ENCODE measurements around the gene TMEM44.
"Not testable (repeated sequence)": the region's sequence is repeated elsewhere in the genome, so short reads cannot be mapped to it uniquely, and the experiment has no call there.

TMEM44 gene

GRCh38 chr3:194638991-194639605 lies 5.9 kb upstream of the TMEM44 start:
- DNase-seq: no peak

- DNase-seq: no peak
Measured at GRCh38 chr3:194637541-194638400, 4.6 kb upstream of the TMEM44 start.

GRCh38 chr3:194637066-194637465 lies 3.8 kb upstream of the TMEM44 start:
- DNase-seq: no peak

GRCh38 chr3:194632809-194633348 lies 340 bp downstream of the TMEM44 start:
- DNase-seq: no peak

GRCh38 chr3:194632226-194632808 lies 902 bp downstream of the TMEM44 start:
- no peak for DNase-seq

DNA sequence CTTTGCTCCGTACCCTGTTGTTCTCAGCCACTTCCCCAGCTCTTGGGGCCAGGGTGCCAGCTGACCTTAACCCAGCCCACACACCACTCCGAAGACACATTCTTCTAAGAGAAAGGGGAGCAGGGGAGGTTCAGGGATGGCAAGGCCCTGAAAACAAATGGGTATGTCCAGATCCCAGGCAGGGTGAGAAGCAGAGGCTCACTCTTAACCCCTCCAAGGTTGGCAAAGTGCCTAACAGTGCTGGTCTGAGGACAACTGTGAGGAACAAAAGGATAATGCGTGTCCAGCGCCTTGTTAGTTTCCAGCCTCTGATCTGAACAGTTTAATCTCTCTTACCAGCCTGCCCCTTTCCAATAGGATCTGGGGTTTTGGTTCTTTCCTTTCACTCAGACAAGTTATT lies 1.5 kb downstream of the TMEM44 start:
- no peak for DNase-seq

DNA sequence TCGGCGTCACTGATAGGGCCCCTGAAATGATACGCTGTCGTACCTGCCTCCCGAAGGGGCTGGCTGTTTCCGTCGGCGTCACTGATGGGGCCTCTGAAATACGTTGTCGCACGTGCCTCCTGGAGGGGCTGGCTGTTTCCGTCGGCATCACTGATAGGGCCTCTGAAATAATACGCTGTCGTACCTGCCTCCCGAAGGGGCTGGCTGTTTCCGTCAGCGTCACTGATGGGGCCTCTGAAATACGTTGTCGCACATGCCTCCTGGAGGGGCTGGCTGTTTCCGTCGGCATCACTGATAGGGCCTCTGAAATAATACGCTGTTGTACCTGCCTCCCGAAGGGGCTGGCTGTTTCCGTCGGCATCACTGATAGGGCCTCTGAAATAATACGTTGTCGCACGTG lies 2.5 kb downstream of the TMEM44 start:
- DNase-seq: not testable (repeated sequence)

GRCh38 chr3:194624956-194625355 lies 8.3 kb downstream of the TMEM44 start:
- no peak for DNase-seq

DNA sequence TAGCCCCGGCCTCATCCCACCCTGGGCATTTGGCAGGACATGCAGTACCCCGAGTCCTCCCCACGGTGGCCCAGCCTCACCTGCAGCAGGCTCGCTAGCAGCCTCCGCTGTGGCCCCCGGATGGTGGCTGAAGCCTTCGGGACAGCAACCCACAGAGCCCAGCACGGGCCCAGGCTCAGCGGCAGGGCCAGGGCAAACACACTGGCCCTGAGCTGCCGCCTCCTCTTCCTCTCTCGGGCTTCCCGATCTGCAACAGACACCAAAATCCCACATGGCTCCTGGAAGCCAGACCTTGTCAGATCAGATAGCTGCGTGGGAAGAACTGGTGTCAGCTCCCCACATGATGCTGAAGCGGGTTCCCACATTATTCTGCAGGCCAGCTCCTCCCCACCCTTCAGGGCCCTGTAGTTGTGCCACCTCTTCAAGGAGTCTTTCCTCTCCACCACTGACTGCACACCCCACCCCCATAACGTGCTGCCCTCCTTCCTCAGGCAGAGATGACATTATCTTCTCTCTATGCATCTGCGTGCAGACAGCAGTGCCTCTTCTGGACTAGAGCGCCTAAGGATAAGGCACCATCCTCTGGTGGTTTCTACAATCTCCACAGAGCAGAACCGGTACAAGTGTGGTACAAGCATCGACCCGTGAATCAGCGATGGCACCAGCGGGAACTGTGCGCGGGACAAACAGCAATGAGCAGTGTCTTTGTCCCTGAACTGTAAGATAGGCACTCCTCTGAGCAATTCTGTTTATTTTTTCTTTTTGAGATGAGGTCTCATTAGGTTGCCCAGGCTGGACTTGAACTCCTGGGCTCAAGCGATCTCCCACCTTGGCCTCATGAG lies 9.5 kb downstream of the TMEM44 start:
- no peak for DNase-seq

- no peak for DNase-seq
Measured at GRCh38 chr3:194622621-194623340, 10.4 kb downstream of the TMEM44 start.

DNA sequence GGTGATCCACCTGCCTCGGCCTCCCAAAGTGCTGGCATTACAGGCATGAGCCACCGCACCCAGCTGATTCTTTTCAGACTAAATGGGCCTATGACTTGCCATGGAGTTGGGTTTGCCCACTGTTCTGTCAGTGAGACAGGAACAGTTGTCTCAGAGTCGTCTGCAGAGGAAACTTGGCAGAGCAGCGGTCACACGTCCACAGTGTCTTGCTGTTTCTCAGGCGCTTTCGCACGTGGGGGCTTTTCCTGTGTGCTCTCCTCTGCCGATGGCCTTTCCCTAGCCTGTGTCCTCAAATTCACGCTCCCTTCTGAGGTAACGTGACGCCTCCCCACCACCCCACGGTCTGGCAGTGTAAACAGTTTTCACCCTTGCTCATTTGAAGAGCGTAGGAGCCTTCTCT lies 11.3 kb downstream of the TMEM44 start:
- DNase-seq: no peak

- no peak for DNase-seq
Measured at GRCh38 chr3:194620196-194620595, 13.0 kb downstream of the TMEM44 start.

- no peak for DNase-seq
Measured at GRCh38 chr3:194619741-194620140, 13.5 kb downstream of the TMEM44 start.

- no peak for DNase-seq
Measured at GRCh38 chr3:194618858-194619608, 14.2 kb downstream of the TMEM44 start.

GRCh38 chr3:194617827-194618226 lies 15.4 kb downstream of the TMEM44 start:
- DNase-seq: no peak

DNA sequence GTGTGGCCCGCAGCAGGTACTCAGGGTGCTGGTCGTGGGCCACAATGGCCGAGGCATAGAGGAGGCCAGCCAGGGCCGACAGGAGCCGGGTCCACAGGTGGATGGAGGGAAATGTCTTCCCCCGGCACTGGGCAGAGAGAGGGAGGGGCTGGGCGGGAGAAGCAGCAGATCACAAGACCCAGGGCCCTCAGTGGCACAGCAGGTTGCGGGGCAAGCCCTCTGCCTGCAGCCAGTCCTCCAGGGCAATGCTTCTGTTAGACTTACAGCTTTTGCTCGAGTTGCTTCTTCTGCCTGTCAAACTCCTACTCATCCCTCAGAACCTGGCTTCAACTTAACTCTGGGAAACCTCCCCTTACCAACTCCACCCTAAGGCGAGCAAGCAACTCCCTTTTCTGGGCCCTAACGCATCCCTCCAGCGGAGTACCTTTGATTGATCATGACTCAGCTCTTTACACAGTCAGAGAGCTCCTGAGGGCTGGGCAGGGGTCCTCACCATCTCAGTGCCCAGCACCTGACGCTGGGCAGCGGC lies 16.0 kb downstream of the TMEM44 start:
- no peak for DNase-seq

GRCh38 chr3:194615226-194615625 lies 18.0 kb downstream of the TMEM44 start:
- no peak for DNase-seq

- DNase-seq: no peak
Measured at GRCh38 chr3:194612221-194612620, 21.0 kb downstream of the TMEM44 start.

DNA sequence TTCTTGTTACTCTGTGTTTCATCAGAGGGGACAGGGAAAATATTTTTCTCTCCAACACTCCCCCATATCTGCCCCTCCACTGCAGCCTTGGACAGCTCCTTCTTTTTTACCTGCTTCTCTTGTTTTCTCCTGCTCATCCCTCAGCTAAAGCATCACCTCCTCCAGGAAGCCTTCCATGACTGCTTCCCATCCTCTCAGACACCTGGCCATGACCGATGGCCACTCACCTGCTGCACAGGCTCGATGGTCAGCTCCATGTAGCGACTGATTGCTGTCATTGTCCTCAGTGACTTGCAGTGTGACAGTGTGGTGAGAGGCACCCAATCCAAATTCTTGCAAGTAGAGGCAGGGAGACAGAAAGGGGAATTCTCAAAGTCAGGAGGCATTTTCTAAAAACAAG lies 22.5 kb downstream of the TMEM44 start:
- DNase-seq: no peak

GRCh38 chr3:194609601-194610000 lies 23.6 kb downstream of the TMEM44 start:
- no peak for DNase-seq

DNA sequence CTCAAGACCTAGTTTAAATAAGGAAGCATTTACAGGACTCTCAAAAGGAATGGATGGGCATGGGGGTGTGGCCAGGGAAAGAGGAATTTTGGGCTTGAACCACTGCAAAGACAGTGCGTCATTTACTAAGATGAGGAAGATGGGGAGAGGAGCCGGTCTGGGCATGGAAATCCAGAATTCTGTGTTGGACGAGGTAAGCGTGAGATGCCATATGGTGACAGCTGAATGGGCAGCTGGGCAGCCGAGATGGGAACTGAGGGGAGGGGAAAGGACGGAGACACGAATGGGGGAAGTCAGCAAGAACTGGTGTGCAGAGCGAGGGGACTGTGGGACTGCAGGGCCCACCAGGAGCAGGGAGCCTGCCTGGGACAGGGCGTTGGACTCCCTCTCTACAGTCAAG lies 24.2 kb downstream of the TMEM44 start:
- DNase-seq: no peak
